ENCODE measurements around the gene SOCS4.
"Not testable (repeated sequence)": the region's sequence is repeated elsewhere in the genome, so short reads cannot be mapped to it uniquely, and the experiment has no call there.

The SOCS4 gene

GRCh38 chr14:55015006-55015405 lies 12.0 kb upstream of the SOCS4 start:
- H3K36me3 ChIP-seq (ENCODE audit: control insufficient read depth, low read length) = peaks cover 77% of the 10 kb centered on the region

DNA sequence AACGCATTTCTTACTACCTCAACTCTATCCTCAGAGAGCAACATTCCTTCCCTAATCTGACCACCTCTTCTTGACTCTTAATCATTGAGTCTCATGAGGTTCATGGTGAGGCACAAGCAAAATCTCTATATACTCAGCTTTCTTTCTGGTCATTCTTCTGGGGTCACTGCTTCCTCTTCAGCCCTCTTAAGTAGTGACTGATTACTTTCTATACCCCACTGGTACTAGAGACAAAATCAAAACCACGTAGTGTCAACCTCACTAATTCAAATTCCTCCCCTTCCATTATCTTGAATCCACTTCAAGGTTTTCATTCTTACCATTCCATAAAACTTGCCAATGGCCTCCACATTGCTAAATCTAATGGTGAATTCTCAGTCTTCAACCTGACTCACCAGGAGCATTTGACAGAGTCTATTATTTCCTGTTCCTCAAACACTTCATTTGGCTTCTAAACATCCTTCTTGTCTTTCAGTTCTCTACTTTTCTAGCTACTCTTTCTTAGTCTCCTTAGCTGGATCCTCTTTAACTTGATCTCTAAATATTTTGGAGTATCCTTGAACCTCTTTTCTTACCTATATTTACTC lies 7.0 kb upstream of the SOCS4 start:
- H3K4me2 ChIP-seq (ENCODE audit: low read length) = no peak overlapping the region

More at GRCh38 chr14:55015006-55015405, 12.0 kb upstream of the SOCS4 start:
- Histone ChIP-seq H3K79me2 (ENCODE audit: control insufficient read depth, low read length) (peaks cover 67% of the 10 kb centered on the region), H3F3A (ENCODE audit: control insufficient read depth, insufficient read depth) (0 out of 2 replicates have a peak, but pooled peaks cover 4% of the 10 kb centered on the region), H3K9me3 (ENCODE audit: control insufficient read depth, insufficient read depth, low read length) (no peaks in the 10 kb centered on the region), H3K4me1 (ENCODE audit: control insufficient read depth, low read length) (no peaks in the 10 kb centered on the region), H3K4me2 (ENCODE audit: low read length) (no peak overlapping the region), H4K20me1 (ENCODE audit: control insufficient read depth, insufficient read depth, low read depth, low read length) (no peaks in the 10 kb centered on the region), H3K4me3 (ENCODE audit: low read length) (no peak overlapping the region), H3K27me3 (ENCODE audit: control insufficient read depth, low read length) (no peaks in the 10 kb centered on the region), H3K27ac (ENCODE audit: low read depth, low read length) (no peak overlapping the region), H3K9me2 (replicated peaks; ENCODE audit: control insufficient read depth, low read length) (no peaks in the 10 kb centered on the region)
- TF ChIP-seq EZH2phosphoT487 (IDR thresholded peaks at IDR 0.05; ENCODE audit: borderline replicate concordance, low read length) = no peak
- no peak for TF ChIP-seq CTCF (IDR thresholded peaks at IDR 0.05; ENCODE audit: low read depth, low read length, poor library complexity, severe bottlenecking)

DNA sequence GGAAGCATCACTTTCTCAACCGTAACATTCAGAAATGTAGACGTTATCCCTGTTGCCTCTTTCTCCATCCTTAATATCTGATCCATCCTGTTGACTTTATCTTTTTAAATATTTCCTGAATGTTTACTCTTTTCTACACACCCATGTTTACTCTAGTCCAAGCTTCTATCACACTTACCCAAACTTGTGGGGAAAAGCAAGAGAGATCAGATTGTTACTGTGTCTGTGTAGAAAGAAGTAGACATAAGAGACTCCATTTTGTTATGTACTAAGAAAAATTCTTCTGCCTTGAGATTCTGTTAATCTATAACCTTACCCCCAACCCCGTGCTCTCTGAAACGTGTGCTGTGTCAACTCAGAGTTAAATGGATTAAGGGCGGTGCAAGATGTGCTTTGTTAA lies 2.7 kb upstream of the SOCS4 start:
- H3K79me2 ChIP-seq (ENCODE audit: control insufficient read depth, low read length) = peaks cover 94% of the 10 kb centered on the region
- H3K9me2 ChIP-seq (replicated peaks; ENCODE audit: control insufficient read depth, low read length); H3K27me3 ChIP-seq (ENCODE audit: control insufficient read depth, low read length); H3K4me2 ChIP-seq (ENCODE audit: low read length); H3F3A ChIP-seq (ENCODE audit: control insufficient read depth, insufficient read depth); H4K20me1 ChIP-seq (ENCODE audit: control insufficient read depth, insufficient read depth, low read depth, low read length); H3K9me3 ChIP-seq (ENCODE audit: control insufficient read depth, insufficient read depth, low read length); H3K27ac ChIP-seq (ENCODE audit: low read depth, low read length); H3K4me3 ChIP-seq (ENCODE audit: low read length): not testable (repeated sequence)
- H3K4me1 ChIP-seq (ENCODE audit: control insufficient read depth, low read length) = peaks cover 25% of the 10 kb centered on the region
- H3K36me3 ChIP-seq (ENCODE audit: control insufficient read depth, low read length) = peaks cover 75% of the 10 kb centered on the region

More for the DNA sequence above, 7.0 kb upstream of the SOCS4 start:
- Histone ChIP-seq H3K27me3 (ENCODE audit: control insufficient read depth, low read length) (no peaks in the 10 kb centered on the region), H3K36me3 (ENCODE audit: control insufficient read depth, low read length) (peaks cover 80% of the 10 kb centered on the region), H3K9me3 (ENCODE audit: control insufficient read depth, insufficient read depth, low read length) (no peaks in the 10 kb centered on the region), H3K79me2 (ENCODE audit: control insufficient read depth, low read length) (peaks cover 87% of the 10 kb centered on the region), H3K27ac (ENCODE audit: low read depth, low read length) (no peak overlapping the region), H3K4me1 (ENCODE audit: control insufficient read depth, low read length) (peaks cover 4% of the 10 kb centered on the region; the same call in 1 of the 2 replicates), H3F3A (ENCODE audit: control insufficient read depth, insufficient read depth) (no peaks in the 10 kb centered on the region), H3K4me3 (ENCODE audit: low read length) (no peak overlapping the region), H3K9me2 (replicated peaks; ENCODE audit: control insufficient read depth, low read length) (no peaks in the 10 kb centered on the region), H4K20me1 (ENCODE audit: control insufficient read depth, insufficient read depth, low read depth, low read length) (no peaks in the 10 kb centered on the region)
- TF ChIP-seq CTCF (IDR thresholded peaks at IDR 0.05; ENCODE audit: low read depth, low read length, poor library complexity, severe bottlenecking) = no peak
- TF ChIP-seq EZH2phosphoT487 (IDR thresholded peaks at IDR 0.05; ENCODE audit: borderline replicate concordance, low read length) = no peak

DNA sequence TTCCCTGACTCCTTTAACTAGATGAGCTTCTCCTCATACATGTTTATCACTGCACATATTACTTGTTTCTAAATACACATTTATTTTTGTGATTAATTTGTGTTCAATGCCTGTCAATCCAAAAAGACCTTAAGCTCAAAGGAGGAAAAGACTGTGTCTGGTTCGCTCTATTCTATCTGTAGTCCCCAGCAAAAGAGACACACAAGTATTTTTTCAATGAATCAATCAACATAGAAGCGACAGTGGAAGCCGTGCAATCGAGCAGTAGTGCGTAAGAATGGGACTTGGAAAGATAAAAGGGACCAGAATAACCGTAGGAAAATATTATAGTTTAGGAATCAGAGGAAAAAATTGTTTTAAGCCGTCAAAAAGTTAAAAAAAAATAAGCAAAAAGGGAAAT lies 1.1 kb upstream of the SOCS4 start:
- Histone ChIP-seq H3F3A (ENCODE audit: control insufficient read depth, insufficient read depth) (no peaks in the 10 kb centered on the region), H3K36me3 (ENCODE audit: control insufficient read depth, low read length) (peaks cover 66% of the 10 kb centered on the region), H3K79me2 (ENCODE audit: control insufficient read depth, low read length) (peaks cover 93% of the 10 kb centered on the region), H3K9me2 (replicated peaks; ENCODE audit: control insufficient read depth, low read length) (no peaks in the 10 kb centered on the region), H3K27me3 (ENCODE audit: control insufficient read depth, low read length) (no peaks in the 10 kb centered on the region), H3K4me1 (ENCODE audit: control insufficient read depth, low read length) (peaks cover 39% of the 10 kb centered on the region), H3K4me3 (ENCODE audit: low read length) (peak overlapping the region; percentile 97), H3K4me2 (ENCODE audit: low read length) (peak overlapping the region; percentile 89), H4K20me1 (ENCODE audit: control insufficient read depth, insufficient read depth, low read depth, low read length) (peaks cover 8% of the 10 kb centered on the region; the same call in 1 of the 2 replicates), H3K27ac (ENCODE audit: low read depth, low read length) (peak overlapping the region; percentile 49; the same call in 1 of the 2 replicates), H3K9me3 (ENCODE audit: control insufficient read depth, insufficient read depth, low read length) (no peaks in the 10 kb centered on the region)
- TF ChIP-seq EZH2phosphoT487 (IDR thresholded peaks at IDR 0.05; ENCODE audit: borderline replicate concordance, low read length) (no peak), CTCF (IDR thresholded peaks at IDR 0.05; ENCODE audit: low read depth, low read length, poor library complexity, severe bottlenecking) (no peak)
